Suprapubic skin (tissue), 4 donors: ENCODE data around the gene CENATAC.

Experiments
- CTCF ChIP-seq, 2 donors: fragments of 200-600 bp in 1 of 2; fragments of 450-650 bp in 1 of 2; sonication (generic) in 1 of 2; IDR thresholded peaks; one replicate each; pipeline ENCODE4 v1.5.1; 2016 to 2019; ENCODE audit warnings: antibody characterized with exemption in 2 of 2, mild to moderate bottlenecking in 1 of 2, moderate library complexity in 1 of 2
- EP300 ChIP-seq: sonication (generic); formaldehyde crosslinking; IDR thresholded peaks from one replicate; pipeline ENCODE4 v1.6.1; 2017; ENCODE audit warnings: antibody characterized with exemption
- POLR2AphosphoS5 ChIP-seq, 3 donors: sonication (generic); formaldehyde crosslinking; IDR thresholded peaks; one replicate each; pipeline ENCODE4 v1.6.1; 2017; ENCODE audit warnings: antibody characterized with exemption in 3 of 3

- TF ChIP-seq CTCF (IDR thresholded peaks at IDR 0.05), result no peak
- TF ChIP-seq POLR2AphosphoS5 (IDR thresholded peaks at IDR 0.05), result no peak
- TF ChIP-seq EP300, result no peak
Measured at GRCh38 chr11:118979434-118979833, 18.5 kb upstream of the CENATAC start.
